ENCODE data around the gene FBXL13. TPM values are rescaled to one million over a fixed set of nuclear protein-coding genes. Genes with fewer than 3 reads are reported as not detected.

Gene FBXL13
- total RNA-seq, 3 donors from 2014 or later (not counting 1 experiment from before 2014, with no cell fraction given), result 0.70 to 0.89 (median 0.85) TPM

GRCh38 chr7:102859799-102860125 lies 214.8 kb downstream of the FBXL13 start:
- no peak overlapping the region for H3K4me3 Mint-ChIP-seq
- no peak for TF ChIP-seq CTCF (IDR thresholded peaks at IDR 0.05)
- no peak for ATAC-seq

GRCh38 chr7:102859084-102859798 lies 215.4 kb downstream of the FBXL13 start:
- WGBS (ENCODE audit: insufficient coverage), result 77% methylated on average over 4 of the region's 4 CpGs
- ATAC-seq, result no peak
- H3K27ac Mint-ChIP-seq, result no peak overlapping the region

More at GRCh38 chr7:102859799-102860125, 214.8 kb downstream of the FBXL13 start:
- Mint-ChIP-seq H3K4me1 (no peaks in the 10 kb centered on the region), H3K36me3 (no peaks in the 10 kb centered on the region), H3K9me3 (no peaks in the 10 kb centered on the region), H3K27ac (no peak overlapping the region), H3K27me3 (ENCODE audit: low read depth in 2 of 2) (peaks cover 0 to 5% of the 10 kb centered on the region in 2 donors)
- H3K4me3 ChIP-seq (ENCODE audit: low read length), result no peak overlapping the region
- no peak overlapping the region for H3K27ac ChIP-seq (ENCODE audit: low read length)
- no peaks in the 10 kb centered on the region for H3K36me3 ChIP-seq (ENCODE audit: control insufficient read depth, insufficient read depth, low read length)
- no peaks in the 10 kb centered on the region for H3K9me3 ChIP-seq (ENCODE audit: control insufficient read depth, insufficient read depth, low read length)
- intact Hi-C loops (cut with micrococcal nuclease), result no loop called here
- DNase-seq, result no peak
- 97% methylated on average over 3 of the region's 3 CpGs for WGBS (ENCODE audit: insufficient coverage)
- no peaks in the 10 kb centered on the region for H3K4me1 ChIP-seq (ENCODE audit: control insufficient read depth, insufficient read depth, low read length)
- H3K27me3 ChIP-seq (ENCODE audit: control insufficient read depth, insufficient read depth, low read length), result no peaks in the 10 kb centered on the region

DNA sequence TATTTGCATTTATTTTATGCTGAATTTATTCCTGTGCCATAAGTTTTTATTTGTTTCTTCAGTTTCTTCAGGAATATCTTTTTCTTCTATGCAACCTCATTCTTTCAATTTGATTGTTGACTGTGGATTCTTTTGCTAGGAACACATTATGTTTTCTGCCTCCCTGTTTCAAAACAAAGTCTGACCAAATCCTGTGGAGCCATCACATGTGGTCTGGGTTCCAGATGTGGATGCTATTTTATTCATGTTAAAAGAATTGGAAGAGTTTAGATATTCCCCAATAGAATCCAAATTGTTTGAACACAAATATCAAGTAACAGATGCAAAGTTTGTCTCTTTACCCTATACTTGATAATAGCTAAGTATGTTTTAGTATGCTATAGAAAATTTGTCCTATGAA lies 218.6 kb downstream of the FBXL13 start:
- peaks cover 7% of the 10 kb centered on the region for H3K36me3 Mint-ChIP-seq
- Histone ChIP-seq H3K4me3 (ENCODE audit: low read length) (no peak overlapping the region), H3K9me3 (ENCODE audit: control insufficient read depth, insufficient read depth, low read length) (no peaks in the 10 kb centered on the region), H3K36me3 (ENCODE audit: control insufficient read depth, insufficient read depth, low read length) (no peaks in the 10 kb centered on the region), H3K4me1 (ENCODE audit: control insufficient read depth, insufficient read depth, low read length) (no peaks in the 10 kb centered on the region), H3K27ac (ENCODE audit: low read length) (no peak overlapping the region), H3K27me3 (ENCODE audit: control insufficient read depth, insufficient read depth, low read length) (no peaks in the 10 kb centered on the region)
- no peak overlapping the region for H3K27ac Mint-ChIP-seq
- TF ChIP-seq CTCF (IDR thresholded peaks at IDR 0.05), result no peak
- H3K4me1 Mint-ChIP-seq, result no peaks in the 10 kb centered on the region
- intact Hi-C loops (cut with micrococcal nuclease), result no loop called here
- no peak overlapping the region for H3K4me3 Mint-ChIP-seq
- DNase-seq, result no peak
- H3K27me3 Mint-ChIP-seq (ENCODE audit: low read depth in 2 of 2), result peaks cover 0 to 3% of the 10 kb centered on the region in 2 donors
- no peak for ATAC-seq
- H3K9me3 Mint-ChIP-seq, result no peaks in the 10 kb centered on the region

More at GRCh38 chr7:102859084-102859798, 215.4 kb downstream of the FBXL13 start:
- no peak overlapping the region for H3K4me3 Mint-ChIP-seq
- no peaks in the 10 kb centered on the region for H3K36me3 ChIP-seq (ENCODE audit: control insufficient read depth, insufficient read depth, low read length)
- no peaks in the 10 kb centered on the region for H3K27me3 ChIP-seq (ENCODE audit: control insufficient read depth, insufficient read depth, low read length)
- H3K4me3 ChIP-seq (ENCODE audit: low read length), result no peak overlapping the region
- H3K27ac ChIP-seq (ENCODE audit: low read length), result no peak overlapping the region
- peaks cover 0 to 5% of the 10 kb centered on the region in 2 donors for H3K27me3 Mint-ChIP-seq (ENCODE audit: low read depth in 2 of 2)
- no peaks in the 10 kb centered on the region for H3K9me3 ChIP-seq (ENCODE audit: control insufficient read depth, insufficient read depth, low read length)
- TF ChIP-seq CTCF (IDR thresholded peaks at IDR 0.05), result no peak
- H3K9me3 Mint-ChIP-seq, result no peaks in the 10 kb centered on the region
- no peak for DNase-seq
- no peaks in the 10 kb centered on the region for H3K4me1 Mint-ChIP-seq
- no peaks in the 10 kb centered on the region for H3K36me3 Mint-ChIP-seq
- no peaks in the 10 kb centered on the region for H3K4me1 ChIP-seq (ENCODE audit: control insufficient read depth, insufficient read depth, low read length)
- intact Hi-C loops (cut with micrococcal nuclease), result no loop called here

DNA sequence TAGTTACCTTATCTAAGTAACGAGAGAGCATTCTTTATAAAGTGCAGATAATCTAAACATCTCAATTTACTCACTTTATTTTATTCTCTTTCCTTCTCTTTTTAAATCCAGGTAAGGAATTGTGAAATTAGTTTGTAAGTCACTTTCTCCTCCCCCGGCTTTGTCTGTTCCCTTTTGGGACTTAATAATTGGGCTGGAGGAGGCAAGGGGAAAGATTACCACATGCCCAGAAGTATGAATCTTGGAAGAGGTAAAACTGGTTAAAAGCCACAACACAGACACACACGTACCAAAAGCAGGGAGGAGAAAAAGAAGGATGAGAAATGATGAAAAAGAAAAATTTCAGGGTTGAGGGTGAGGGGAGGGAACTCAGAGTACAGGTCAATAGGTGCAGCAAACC lies 225.1 kb downstream of the FBXL13 start:
- no peaks in the 10 kb centered on the region for H3K36me3 ChIP-seq (ENCODE audit: control insufficient read depth, insufficient read depth, low read length)
- no peak for ATAC-seq
- Mint-ChIP-seq H3K4me3 (no peak overlapping the region), H3K9me3 (no peaks in the 10 kb centered on the region), H3K27me3 (ENCODE audit: low read depth in 2 of 2) (no peaks in the 10 kb centered on the region), H3K4me1 (no peaks in the 10 kb centered on the region), H3K27ac (no peak overlapping the region), H3K36me3 (peaks cover 7% of the 10 kb centered on the region)
- H3K27me3 ChIP-seq (ENCODE audit: control insufficient read depth, insufficient read depth, low read length), result no peaks in the 10 kb centered on the region
- intact Hi-C loops (cut with micrococcal nuclease), result no loop called here
- no peak overlapping the region for H3K27ac ChIP-seq (ENCODE audit: low read length)
- H3K9me3 ChIP-seq (ENCODE audit: control insufficient read depth, insufficient read depth, low read length), result no peaks in the 10 kb centered on the region
- 83% methylated on average over 1 of the region's 3 CpGs for WGBS (ENCODE audit: insufficient coverage)
- TF ChIP-seq CTCF (IDR thresholded peaks at IDR 0.05), result no peak
- no peaks in the 10 kb centered on the region for H3K4me1 ChIP-seq (ENCODE audit: control insufficient read depth, insufficient read depth, low read length)
- no peak overlapping the region for H3K4me3 ChIP-seq (ENCODE audit: low read length)
- DNase-seq, result no peak
